ENCODE results near the gene LDB2. TPM values are rescaled to one million over a fixed set of nuclear protein-coding genes. Genes with fewer than 3 reads are reported as not detected.

Gene LDB2
- total RNA-seq, 2 donors from 2014 or later, result 3.2 to 7.9 TPM

DNA sequence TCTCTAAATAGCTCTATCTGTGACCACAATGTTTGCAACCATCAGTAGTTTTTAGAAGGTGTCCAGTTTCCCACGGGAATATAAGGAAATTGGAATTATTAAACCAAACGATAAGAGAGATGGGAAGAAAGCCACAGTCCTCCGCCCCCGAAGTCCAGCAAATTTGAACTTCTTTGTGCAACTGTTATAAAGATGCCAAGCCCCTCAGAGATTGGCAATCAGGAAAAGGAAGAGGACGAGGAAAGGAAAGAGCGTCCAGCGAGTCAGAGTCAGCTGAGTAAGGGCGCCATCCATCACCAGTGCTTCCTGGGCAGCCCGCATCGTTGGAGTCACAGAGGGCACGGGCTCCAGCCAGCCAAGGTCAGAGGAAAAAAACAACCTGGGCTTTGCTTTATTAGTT is 35.7 kb downstream of the LDB2 start:
- no peaks in the 10 kb centered on the region for H3K36me3 ChIP-seq
- no peaks in the 10 kb centered on the region for H3K9me3 ChIP-seq
- no peak overlapping the region for H3K4me3 ChIP-seq
- no peak for DNase-seq
- H3K27me3 ChIP-seq, result no peaks in the 10 kb centered on the region
- intact Hi-C loops (cut with DNase I), result no loop called here
- TF ChIP-seq, protein P1, sequence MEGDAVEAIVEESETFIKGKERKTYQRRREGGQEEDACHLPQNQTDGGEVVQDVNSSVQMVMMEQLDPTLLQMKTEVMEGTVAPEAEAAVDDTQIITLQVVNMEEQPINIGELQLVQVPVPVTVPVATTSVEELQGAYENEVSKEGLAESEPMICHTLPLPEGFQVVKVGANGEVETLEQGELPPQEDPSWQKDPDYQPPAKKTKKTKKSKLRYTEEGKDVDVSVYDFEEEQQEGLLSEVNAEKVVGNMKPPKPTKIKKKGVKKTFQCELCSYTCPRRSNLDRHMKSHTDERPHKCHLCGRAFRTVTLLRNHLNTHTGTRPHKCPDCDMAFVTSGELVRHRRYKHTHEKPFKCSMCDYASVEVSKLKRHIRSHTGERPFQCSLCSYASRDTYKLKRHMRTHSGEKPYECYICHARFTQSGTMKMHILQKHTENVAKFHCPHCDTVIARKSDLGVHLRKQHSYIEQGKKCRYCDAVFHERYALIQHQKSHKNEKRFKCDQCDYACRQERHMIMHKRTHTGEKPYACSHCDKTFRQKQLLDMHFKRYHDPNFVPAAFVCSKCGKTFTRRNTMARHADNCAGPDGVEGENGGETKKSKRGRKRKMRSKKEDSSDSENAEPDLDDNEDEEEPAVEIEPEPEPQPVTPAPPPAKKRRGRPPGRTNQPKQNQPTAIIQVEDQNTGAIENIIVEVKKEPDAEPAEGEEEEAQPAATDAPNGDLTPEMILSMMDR (IDR thresholded peaks at IDR 0.05), result no peak
- H3K27ac ChIP-seq, result no peak overlapping the region
- H3K4me1 ChIP-seq, result no peaks in the 10 kb centered on the region
- H3K9ac ChIP-seq (ENCODE audit: low read depth in 2 of 2, low read length in 2 of 2), result no peak overlapping the region

DNA sequence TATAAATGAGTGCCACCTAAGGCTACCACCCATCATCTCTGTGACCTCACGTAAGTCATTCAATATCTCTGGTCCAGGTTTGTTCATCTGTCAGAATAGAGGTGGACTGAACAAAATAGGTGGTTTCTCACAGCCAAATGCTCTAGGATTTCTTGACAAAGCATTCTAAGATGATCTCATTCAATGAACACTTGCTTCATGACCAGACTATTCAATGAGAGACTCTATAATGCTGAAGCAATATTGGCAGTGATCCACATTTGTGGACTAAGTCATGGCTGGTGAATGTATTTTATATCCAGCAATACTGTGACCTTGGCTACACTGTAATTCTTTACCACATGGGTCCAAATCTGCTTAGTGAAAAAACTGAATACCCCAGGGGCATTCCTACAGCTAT is 37.9 kb downstream of the LDB2 start:
- no peak overlapping the region for H3K9ac ChIP-seq (ENCODE audit: low read depth in 2 of 2, low read length in 2 of 2)
- no peak for DNase-seq
- H3K9me3 ChIP-seq, result no peaks in the 10 kb centered on the region
- no peaks in the 10 kb centered on the region for H3K27me3 ChIP-seq
- TF ChIP-seq, protein P1 (IDR thresholded peaks at IDR 0.05), result no peak
- no peak overlapping the region for H3K27ac ChIP-seq
- no peaks in the 10 kb centered on the region for H3K4me1 ChIP-seq
- intact Hi-C loops (cut with DNase I), result no loop called here
- no peak overlapping the region for H3K4me3 ChIP-seq
- no peaks in the 10 kb centered on the region for H3K36me3 ChIP-seq

DNA sequence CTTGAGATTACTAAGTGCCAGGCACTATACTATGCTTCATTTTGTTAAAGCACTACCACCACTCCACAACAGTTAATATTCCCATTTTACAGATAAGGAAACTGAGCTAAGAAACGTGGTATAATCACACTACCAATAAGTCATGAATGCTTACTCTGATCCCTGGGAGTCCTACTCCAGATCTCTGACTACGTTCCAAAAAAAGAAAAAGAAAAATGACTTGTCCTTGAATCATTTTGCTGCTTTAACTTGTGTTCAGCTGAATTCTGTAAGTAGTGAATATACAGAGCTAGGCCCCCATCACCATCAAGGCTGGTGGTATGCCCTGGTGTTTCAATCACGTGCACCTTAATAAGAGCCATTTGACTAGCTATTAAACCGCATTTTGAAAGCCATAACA is 39.4 kb downstream of the LDB2 start:
- intact Hi-C loops (cut with DNase I), result no loop called here
- Histone ChIP-seq H3K36me3 (no peaks in the 10 kb centered on the region), H3K27me3 (no peaks in the 10 kb centered on the region), H3K9ac (ENCODE audit: low read depth in 2 of 2, low read length in 2 of 2) (no peak overlapping the region), H3K4me3 (no peak overlapping the region), H3K4me1 (no peaks in the 10 kb centered on the region), H3K9me3 (no peaks in the 10 kb centered on the region), H3K27ac (no peak overlapping the region)
- TF ChIP-seq, protein P1 (IDR thresholded peaks at IDR 0.05), result no peak
- DNase-seq, result no peak

DNA sequence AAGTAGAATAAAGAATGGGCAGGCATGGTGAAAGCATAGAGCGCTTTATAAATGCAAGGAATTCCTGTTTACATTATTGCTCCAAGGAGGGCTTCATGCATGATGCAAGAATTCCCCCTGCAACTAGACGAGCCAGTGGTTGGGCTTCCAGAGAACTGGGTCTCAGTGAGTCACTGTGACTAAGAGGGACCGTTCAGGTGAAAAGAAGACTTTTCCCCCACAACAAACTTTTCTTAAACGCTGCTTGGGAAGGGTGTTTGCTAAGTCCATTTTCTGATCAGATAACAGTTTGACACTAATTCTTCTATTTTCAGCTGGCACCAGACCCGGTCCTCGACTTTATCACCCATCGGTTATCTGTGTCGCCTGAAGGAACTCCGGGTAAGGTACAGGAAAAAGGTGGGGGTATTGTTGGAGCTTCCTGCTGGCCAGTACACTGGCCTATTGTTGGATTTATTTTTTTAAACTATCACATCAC is 40.1 kb downstream of the LDB2 start:
- Histone ChIP-seq H3K9ac (ENCODE audit: low read depth in 2 of 2, low read length in 2 of 2) (no peak overlapping the region), H3K27me3 (no peaks in the 10 kb centered on the region), H3K9me3 (no peaks in the 10 kb centered on the region), H3K36me3 (no peaks in the 10 kb centered on the region), H3K4me1 (no peaks in the 10 kb centered on the region), H3K4me3 (no peak overlapping the region), H3K27ac (no peak overlapping the region)
- intact Hi-C loops (cut with DNase I), result no loop called here
- DNase-seq, result no peak
- TF ChIP-seq, protein P1 (IDR thresholded peaks at IDR 0.05), result no peak

DNA sequence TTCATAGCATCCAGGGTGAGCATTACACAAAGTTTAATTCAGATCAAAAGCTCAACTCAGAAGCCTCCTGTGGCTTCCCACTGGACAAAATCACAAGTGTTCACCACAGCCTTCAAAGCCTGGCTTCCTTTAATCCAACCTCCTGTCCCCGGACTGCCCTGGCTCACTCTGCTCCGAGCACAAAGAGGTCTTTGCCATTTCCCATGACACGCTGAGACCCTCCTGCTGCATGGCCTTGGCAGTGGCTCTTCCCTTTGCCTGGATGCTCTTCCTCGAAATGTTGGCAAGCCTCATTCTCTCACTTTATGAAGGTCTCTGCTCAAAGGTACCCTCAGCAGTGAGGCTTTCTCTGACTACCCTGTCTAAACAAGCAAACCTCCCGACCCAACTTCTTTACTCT is 41.0 kb downstream of the LDB2 start:
- Histone ChIP-seq H3K27ac (no peak overlapping the region), H3K4me3 (no peak overlapping the region), H3K27me3 (no peaks in the 10 kb centered on the region), H3K36me3 (no peaks in the 10 kb centered on the region), H3K4me1 (no peaks in the 10 kb centered on the region), H3K9me3 (no peaks in the 10 kb centered on the region), H3K9ac (ENCODE audit: low read depth in 2 of 2, low read length in 2 of 2) (no peak overlapping the region)
- TF ChIP-seq, protein P1 (IDR thresholded peaks at IDR 0.05), result no peak
- DNase-seq, result no peak
- intact Hi-C loops (cut with DNase I), result no loop called here

DNA sequence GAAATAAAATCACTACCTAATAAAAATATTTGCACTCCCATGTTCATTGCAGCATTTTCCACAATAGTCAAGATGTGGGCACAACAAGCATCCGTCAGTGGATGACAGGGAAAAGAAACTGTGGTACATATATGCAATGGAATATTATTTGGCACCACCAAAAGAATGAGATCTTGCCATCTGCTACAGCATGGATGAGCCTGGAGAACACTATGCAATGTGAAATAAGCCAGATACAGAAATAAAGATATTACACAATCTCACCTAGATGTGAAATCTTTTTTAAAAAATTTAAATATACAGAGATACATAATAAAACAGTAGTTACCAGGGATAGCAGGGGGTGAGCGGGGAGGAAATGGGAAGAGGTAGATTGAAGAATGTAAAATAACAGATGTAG is 44.8 kb downstream of the LDB2 start:
- H3K36me3 ChIP-seq, result no peaks in the 10 kb centered on the region
- no peaks in the 10 kb centered on the region for H3K9me3 ChIP-seq
- DNase-seq, result no peak
- H3K9ac ChIP-seq (ENCODE audit: low read depth in 2 of 2, low read length in 2 of 2), result no peak overlapping the region
- H3K27me3 ChIP-seq, result no peaks in the 10 kb centered on the region
- TF ChIP-seq, protein P1 (IDR thresholded peaks at IDR 0.05), result no peak
- H3K4me3 ChIP-seq, result no peak overlapping the region
- intact Hi-C loops (cut with DNase I), result no loop called here
- H3K27ac ChIP-seq, result no peak overlapping the region
- H3K4me1 ChIP-seq, result no peaks in the 10 kb centered on the region

Data from colonic mucosa (tissue), 4 donors.